HepG2 (cell line): ENCODE measurements around the gene BRD3. TPM values are rescaled to one million over a fixed set of nuclear protein-coding genes. Genes with fewer than 3 reads are reported as not detected.

Experiments used
- CBFB ChIP-seq: sonication (generic); formaldehyde crosslinking; IDR thresholded peaks from 2 replicates; pipeline ENCODE4 v1.4.0; 2020; ENCODE audit warnings: missing genetic modification reagents
- CREB1 ChIP-seq, 2 experiments: fragments of 450-650 bp in 1 of 2; IDR thresholded peaks; 2 replicates each; pipeline ENCODE4 v1.6.1; 2016 to 2017; ENCODE audit warnings: control low read depth in 1 of 2, mild to moderate bottlenecking in 1 of 2, missing compliant biosample characterization in 1 of 2, missing genetic modification characterization in 1 of 2
- ERF ChIP-seq: IDR thresholded peaks from 2 replicates; pipeline ENCODE4 v1.6.1; 2018; ENCODE audit warnings: missing biosample characterization, missing genetic modification reagents
- HDAC1 ChIP-seq: sonication (generic); formaldehyde crosslinking; IDR thresholded peaks from 2 replicates; pipeline ENCODE4 v1.5.1; 2020; ENCODE audit warnings: mild to moderate bottlenecking, missing genetic modification reagents
- KLF11 ChIP-seq: IDR thresholded peaks from 2 replicates; pipeline ENCODE4 v1.6.1; 2016; ENCODE audit warnings: missing compliant biosample characterization
- PPARG ChIP-seq: conservative IDR thresholded peaks from 2 replicates; pipeline ENCODE4 v1.6.1; 2016; ENCODE audit warnings: missing biosample characterization, missing genetic modification reagents
- ZFX ChIP-seq: sonication (generic); formaldehyde crosslinking; IDR thresholded peaks from 2 replicates; pipeline ENCODE4 v1.4.0; 2020; ENCODE audit warnings: mild to moderate bottlenecking, low read depth, missing genetic modification reagents, moderate library complexity
- ZNF780A ChIP-seq: sonication (generic); formaldehyde crosslinking; IDR thresholded peaks from 2 replicates; pipeline ENCODE4 v1.8.0; 2022; ENCODE audit warnings: mild to moderate bottlenecking, missing genetic modification reagents, moderate library complexity
- ZSCAN12 ChIP-seq: sonication (generic); formaldehyde crosslinking; IDR thresholded peaks from 2 replicates; pipeline ENCODE4 v1.9.0; 2021; ENCODE audit warnings: mild to moderate bottlenecking, missing genetic modification reagents
- polyA plus RNA-seq, 8 experiments: library from polyadenylated mRNA; depleted of rRNA in 3 of 8; stranded (reverse) in 7 of 8; unstranded in 1 of 8; fragments of >200 nt; fragmentation: Illumina TruSeq in 4 of 8; extraction: Trizol in 4 of 8; gene quantifications; 2 replicates each; pipeline versions ENCODE4 v1.2.1 to v1.2.3, GENCODE V29; 2011 to 2016; ENCODE audit warnings: low read depth in 4 of 8, missing spikeins in 1 of 8, mixed read lengths in 1 of 8; ENCODE audit not compliant: insufficient read depth in 1 of 8
- total RNA-seq, 5 experiments: library from RNA; depleted of rRNA; stranded (reverse); fragments of >200 nt; fragmentation: Illumina TruSeq; extraction: Trizol; gene quantifications; 2 replicates each; pipeline ENCODE4 v1.2.3, GENCODE V29; 2016; ENCODE audit warnings: low read depth in 1 of 5
- TF ChIP-seq, protein P1 (sequence below): sonication (generic); formaldehyde crosslinking; IDR thresholded peaks from 2 replicates; pipeline ENCODE4 v1.4.0; 2020; ENCODE audit warnings: mild to moderate bottlenecking, missing genetic modification reagents, borderline replicate concordance
- TF ChIP-seq, protein P2 (sequence below): sonication (generic); formaldehyde crosslinking; IDR thresholded peaks from 2 replicates; pipeline ENCODE4 v1.4.0; 2020; ENCODE audit warnings: missing genetic modification reagents, borderline replicate concordance
- TF ChIP-seq, protein P3 (sequence below): sonication (generic); formaldehyde crosslinking; IDR thresholded peaks from 2 replicates; pipeline ENCODE4 v1.4.0; 2020; ENCODE audit warnings: missing genetic modification reagents
- TF ChIP-seq, protein P4 (sequence below): sonication (generic); formaldehyde crosslinking; IDR thresholded peaks from 2 replicates; pipeline ENCODE4 v1.8.1; 2023; ENCODE audit warnings: mild to moderate bottlenecking, inconsistent platforms, moderate library complexity, missing genetic modification reagents, borderline replicate concordance

BRD3 gene
- total and polyA plus RNA-seq, 2 of the 13 experiments (the other 11 are each of a cell fraction or from before 2014, with no cell fraction given): 5.9 to 12.9 TPM

DNA sequence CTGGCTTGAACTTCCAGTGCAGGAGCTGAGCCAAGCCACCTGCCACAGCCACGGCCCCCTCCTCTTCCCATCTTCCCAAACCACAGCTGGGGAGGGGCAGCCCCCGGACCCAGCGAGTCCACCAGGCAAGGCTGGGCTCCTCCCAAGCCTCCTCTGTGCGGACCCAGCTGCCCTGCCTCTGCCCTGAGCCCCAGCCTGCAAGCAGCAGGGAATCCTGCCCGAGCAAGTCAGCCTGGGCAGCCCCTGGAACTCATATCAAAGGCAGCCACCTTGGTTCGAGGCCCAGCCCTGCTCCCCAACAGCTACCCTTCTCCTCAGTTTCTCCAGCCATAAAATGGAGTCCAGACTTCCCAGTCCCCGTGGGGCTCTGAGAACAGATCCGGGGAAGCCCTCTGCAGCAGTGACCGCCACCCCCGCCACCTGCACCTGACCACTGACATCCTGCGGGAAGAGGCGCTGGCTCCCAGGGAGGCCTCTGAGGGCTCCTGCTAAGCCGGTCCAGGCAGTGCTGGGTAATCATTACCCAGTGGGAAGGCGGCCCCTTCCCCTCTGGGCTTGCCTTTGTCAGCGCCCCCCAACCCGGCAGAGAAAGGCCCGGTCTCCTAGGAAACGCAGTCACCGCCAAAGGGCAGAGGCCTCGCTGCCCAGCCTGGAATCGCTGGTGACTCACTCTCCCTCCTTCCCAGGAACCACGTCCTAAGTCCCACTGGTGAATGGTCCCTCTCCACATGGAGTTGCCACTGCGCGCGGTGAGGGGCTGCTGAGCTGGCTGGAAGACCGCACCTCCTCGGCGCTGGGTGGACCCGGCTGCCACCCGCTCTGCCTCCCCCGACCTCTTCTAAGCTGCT, 77.2 kb downstream of the BRD3 start (continued):
- TF ChIP-seq, protein P1, sequence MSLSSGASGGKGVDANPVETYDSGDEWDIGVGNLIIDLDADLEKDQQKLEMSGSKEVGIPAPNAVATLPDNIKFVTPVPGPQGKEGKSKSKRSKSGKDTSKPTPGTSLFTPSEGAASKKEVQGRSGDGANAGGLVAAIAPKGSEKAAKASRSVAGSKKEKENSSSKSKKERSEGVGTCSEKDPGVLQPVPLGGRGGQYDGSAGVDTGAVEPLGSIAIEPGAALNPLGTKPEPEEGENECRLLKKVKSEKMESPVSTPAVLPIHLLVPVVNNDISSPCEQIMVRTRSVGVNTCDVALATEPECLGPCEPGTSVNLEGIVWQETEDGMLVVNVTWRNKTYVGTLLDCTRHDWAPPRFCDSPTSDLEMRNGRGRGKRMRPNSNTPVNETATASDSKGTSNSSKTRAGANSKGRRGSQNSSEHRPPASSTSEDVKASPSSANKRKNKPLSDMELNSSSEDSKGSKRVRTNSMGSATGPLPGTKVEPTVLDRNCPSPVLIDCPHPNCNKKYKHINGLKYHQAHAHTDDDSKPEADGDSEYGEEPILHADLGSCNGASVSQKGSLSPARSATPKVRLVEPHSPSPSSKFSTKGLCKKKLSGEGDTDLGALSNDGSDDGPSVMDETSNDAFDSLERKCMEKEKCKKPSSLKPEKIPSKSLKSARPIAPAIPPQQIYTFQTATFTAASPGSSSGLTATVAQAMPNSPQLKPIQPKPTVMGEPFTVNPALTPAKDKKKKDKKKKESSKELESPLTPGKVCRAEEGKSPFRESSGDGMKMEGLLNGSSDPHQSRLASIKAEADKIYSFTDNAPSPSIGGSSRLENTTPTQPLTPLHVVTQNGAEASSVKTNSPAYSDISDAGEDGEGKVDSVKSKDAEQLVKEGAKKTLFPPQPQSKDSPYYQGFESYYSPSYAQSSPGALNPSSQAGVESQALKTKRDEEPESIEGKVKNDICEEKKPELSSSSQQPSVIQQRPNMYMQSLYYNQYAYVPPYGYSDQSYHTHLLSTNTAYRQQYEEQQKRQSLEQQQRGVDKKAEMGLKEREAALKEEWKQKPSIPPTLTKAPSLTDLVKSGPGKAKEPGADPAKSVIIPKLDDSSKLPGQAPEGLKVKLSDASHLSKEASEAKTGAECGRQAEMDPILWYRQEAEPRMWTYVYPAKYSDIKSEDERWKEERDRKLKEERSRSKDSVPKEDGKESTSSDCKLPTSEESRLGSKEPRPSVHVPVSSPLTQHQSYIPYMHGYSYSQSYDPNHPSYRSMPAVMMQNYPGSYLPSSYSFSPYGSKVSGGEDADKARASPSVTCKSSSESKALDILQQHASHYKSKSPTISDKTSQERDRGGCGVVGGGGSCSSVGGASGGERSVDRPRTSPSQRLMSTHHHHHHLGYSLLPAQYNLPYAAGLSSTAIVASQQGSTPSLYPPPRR (CRISPR knock-in tag): peak; percentile 52; the same call in 1 of the 2 replicates
- peak; percentile 94 for TF ChIP-seq HDAC1 (CRISPR knock-in tag)
- TF ChIP-seq, protein P2, sequence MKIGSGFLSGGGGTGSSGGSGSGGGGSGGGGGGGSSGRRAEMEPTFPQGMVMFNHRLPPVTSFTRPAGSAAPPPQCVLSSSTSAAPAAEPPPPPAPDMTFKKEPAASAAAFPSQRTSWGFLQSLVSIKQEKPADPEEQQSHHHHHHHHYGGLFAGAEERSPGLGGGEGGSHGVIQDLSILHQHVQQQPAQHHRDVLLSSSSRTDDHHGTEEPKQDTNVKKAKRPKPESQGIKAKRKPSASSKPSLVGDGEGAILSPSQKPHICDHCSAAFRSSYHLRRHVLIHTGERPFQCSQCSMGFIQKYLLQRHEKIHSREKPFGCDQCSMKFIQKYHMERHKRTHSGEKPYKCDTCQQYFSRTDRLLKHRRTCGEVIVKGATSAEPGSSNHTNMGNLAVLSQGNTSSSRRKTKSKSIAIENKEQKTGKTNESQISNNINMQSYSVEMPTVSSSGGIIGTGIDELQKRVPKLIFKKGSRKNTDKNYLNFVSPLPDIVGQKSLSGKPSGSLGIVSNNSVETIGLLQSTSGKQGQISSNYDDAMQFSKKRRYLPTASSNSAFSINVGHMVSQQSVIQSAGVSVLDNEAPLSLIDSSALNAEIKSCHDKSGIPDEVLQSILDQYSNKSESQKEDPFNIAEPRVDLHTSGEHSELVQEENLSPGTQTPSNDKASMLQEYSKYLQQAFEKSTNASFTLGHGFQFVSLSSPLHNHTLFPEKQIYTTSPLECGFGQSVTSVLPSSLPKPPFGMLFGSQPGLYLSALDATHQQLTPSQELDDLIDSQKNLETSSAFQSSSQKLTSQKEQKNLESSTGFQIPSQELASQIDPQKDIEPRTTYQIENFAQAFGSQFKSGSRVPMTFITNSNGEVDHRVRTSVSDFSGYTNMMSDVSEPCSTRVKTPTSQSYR (CRISPR knock-in tag): peak; percentile 22; the same call in 1 of the 2 replicates
- peak; percentile 45; the same call in 1 of the 2 replicates for TF ChIP-seq PPARG (CRISPR knock-in tag)
- no peak for TF ChIP-seq ZNF780A (CRISPR knock-in tag)
- TF ChIP-seq, protein P3, sequence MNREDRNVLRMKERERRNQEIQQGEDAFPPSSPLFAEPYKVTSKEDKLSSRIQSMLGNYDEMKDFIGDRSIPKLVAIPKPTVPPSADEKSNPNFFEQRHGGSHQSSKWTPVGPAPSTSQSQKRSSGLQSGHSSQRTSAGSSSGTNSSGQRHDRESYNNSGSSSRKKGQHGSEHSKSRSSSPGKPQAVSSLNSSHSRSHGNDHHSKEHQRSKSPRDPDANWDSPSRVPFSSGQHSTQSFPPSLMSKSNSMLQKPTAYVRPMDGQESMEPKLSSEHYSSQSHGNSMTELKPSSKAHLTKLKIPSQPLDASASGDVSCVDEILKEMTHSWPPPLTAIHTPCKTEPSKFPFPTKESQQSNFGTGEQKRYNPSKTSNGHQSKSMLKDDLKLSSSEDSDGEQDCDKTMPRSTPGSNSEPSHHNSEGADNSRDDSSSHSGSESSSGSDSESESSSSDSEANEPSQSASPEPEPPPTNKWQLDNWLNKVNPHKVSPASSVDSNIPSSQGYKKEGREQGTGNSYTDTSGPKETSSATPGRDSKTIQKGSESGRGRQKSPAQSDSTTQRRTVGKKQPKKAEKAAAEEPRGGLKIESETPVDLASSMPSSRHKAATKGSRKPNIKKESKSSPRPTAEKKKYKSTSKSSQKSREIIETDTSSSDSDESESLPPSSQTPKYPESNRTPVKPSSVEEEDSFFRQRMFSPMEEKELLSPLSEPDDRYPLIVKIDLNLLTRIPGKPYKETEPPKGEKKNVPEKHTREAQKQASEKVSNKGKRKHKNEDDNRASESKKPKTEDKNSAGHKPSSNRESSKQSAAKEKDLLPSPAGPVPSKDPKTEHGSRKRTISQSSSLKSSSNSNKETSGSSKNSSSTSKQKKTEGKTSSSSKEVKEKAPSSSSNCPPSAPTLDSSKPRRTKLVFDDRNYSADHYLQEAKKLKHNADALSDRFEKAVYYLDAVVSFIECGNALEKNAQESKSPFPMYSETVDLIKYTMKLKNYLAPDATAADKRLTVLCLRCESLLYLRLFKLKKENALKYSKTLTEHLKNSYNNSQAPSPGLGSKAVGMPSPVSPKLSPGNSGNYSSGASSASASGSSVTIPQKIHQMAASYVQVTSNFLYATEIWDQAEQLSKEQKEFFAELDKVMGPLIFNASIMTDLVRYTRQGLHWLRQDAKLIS (CRISPR knock-in tag): peak; percentile 63; the same call in 1 of the 2 replicates
- TF ChIP-seq CBFB: peak; percentile 25; the same call in 1 of the 2 replicates
- TF ChIP-seq, protein P4, sequence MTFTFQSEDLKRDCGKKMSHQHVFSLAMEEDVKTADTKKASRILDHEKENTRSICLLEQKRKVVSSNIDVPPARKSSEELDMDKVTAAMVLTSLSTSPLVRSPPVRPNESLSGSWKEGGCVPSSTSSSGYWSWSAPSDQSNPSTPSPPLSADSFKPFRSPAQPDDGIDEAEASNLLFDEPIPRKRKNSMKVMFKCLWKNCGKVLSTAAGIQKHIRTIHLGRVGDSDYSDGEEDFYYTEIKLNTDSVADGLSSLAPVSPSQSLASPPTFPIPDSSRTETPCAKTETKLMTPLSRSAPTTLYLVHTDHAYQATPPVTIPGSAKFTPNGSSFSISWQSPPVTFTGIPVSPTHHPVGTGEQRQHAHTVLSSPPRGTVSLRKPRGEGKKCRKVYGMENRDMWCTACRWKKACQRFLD (CRISPR knock-in tag): no peak
- peak; percentile 85 for TF ChIP-seq ZFX (CRISPR knock-in tag)
- TF ChIP-seq ERF: peak; percentile 22; the same call in 1 of the 2 replicates
- TF ChIP-seq KLF11: no peak
- TF ChIP-seq ZSCAN12 (CRISPR knock-in tag): no peak
- peak; percentile 31; the same call in 1 of the 2 replicates for TF ChIP-seq CREB1 (IDR thresholded peaks at IDR 0.05)
- TF ChIP-seq CREB1 (CRISPR knock-in tag; IDR thresholded peaks at IDR 0.05): no peak
